ENCODE measurements around the gene CNDP1. TPM values are rescaled to one million over a fixed set of nuclear protein-coding genes. Genes with fewer than 3 reads are reported as not detected.

CNDP1 gene
- total RNA-seq, 1 experiment from 2014 or later, result not detected

GRCh38 chr18:74507097-74507881 is 27.0 kb upstream of the CNDP1 start:
- H3K27ac Mint-ChIP-seq (ENCODE audit: low read depth, unreplicated experiment), result peak overlapping the region; percentile 55
- no peaks in the 10 kb centered on the region for H3K9me3 Mint-ChIP-seq (ENCODE audit: unreplicated experiment)
- no peak for DNase-seq (ENCODE audit: unreplicated experiment)
- CTCF ChIA-PET, result no interaction called here
- no peak for TF ChIP-seq CTCF (IDR thresholded peaks at IDR 0.05; ENCODE audit: unreplicated experiment)
- peaks cover 84% of the 10 kb centered on the region for H3K36me3 Mint-ChIP-seq (ENCODE audit: insufficient read depth, unreplicated experiment)
- no peaks in the 10 kb centered on the region for H3K27me3 Mint-ChIP-seq (ENCODE audit: insufficient read depth, unreplicated experiment)
- POLR2A ChIA-PET, result interaction anchor here (2.9 kb wide), 1 partner anchor 12 kb away, joined by 8 read pairs; the partner anchor contains the start of gene CNDP2
- no peaks in the 10 kb centered on the region for H3K4me1 Mint-ChIP-seq (ENCODE audit: insufficient read depth, unreplicated experiment)
- intact Hi-C loops (cut with micrococcal nuclease), result no loop called here
- H3K4me3 Mint-ChIP-seq (ENCODE audit: unreplicated experiment), result no peak overlapping the region
- BruUV-seq (replicated peaks), result no TSS peak

GRCh38 chr18:74507927-74508326 is 26.4 kb upstream of the CNDP1 start:
- TF ChIP-seq CTCF (IDR thresholded peaks at IDR 0.05; ENCODE audit: unreplicated experiment), result no peak
- intact Hi-C loops (cut with micrococcal nuclease), result no loop called here
- no TSS peak for BruUV-seq (replicated peaks)

GRCh38 chr18:74508366-74508765 is 25.9 kb upstream of the CNDP1 start:
- no peak for TF ChIP-seq CTCF (IDR thresholded peaks at IDR 0.05; ENCODE audit: unreplicated experiment)
- ChIA-PET CTCF (interaction anchor here (0.9 kb wide), 1 partner anchor 15 kb away, joined by 3 read pairs; no protein-coding TSS in a partner anchor), POLR2A (no interaction called here)
- H3K4me1 Mint-ChIP-seq (ENCODE audit: insufficient read depth, unreplicated experiment), result no peaks in the 10 kb centered on the region
- H3K4me3 Mint-ChIP-seq (ENCODE audit: unreplicated experiment), result no peak overlapping the region
- H3K27ac Mint-ChIP-seq (ENCODE audit: low read depth, unreplicated experiment), result no peak overlapping the region
- peaks cover 79% of the 10 kb centered on the region for H3K36me3 Mint-ChIP-seq (ENCODE audit: insufficient read depth, unreplicated experiment)
- no peak for DNase-seq (ENCODE audit: unreplicated experiment)
- H3K27me3 Mint-ChIP-seq (ENCODE audit: insufficient read depth, unreplicated experiment), result no peaks in the 10 kb centered on the region
- BruUV-seq (replicated peaks), result no TSS peak
- no peaks in the 10 kb centered on the region for H3K9me3 Mint-ChIP-seq (ENCODE audit: unreplicated experiment)
- intact Hi-C loops (cut with micrococcal nuclease), result no loop called here

More at GRCh38 chr18:74507927-74508326, 26.4 kb upstream of the CNDP1 start:
- Mint-ChIP-seq H3K27me3 (ENCODE audit: insufficient read depth, unreplicated experiment) (no peaks in the 10 kb centered on the region), H3K36me3 (ENCODE audit: insufficient read depth, unreplicated experiment) (peaks cover 84% of the 10 kb centered on the region), H3K9me3 (ENCODE audit: unreplicated experiment) (no peaks in the 10 kb centered on the region), H3K4me3 (ENCODE audit: unreplicated experiment) (no peak overlapping the region), H3K4me1 (ENCODE audit: insufficient read depth, unreplicated experiment) (no peaks in the 10 kb centered on the region), H3K27ac (ENCODE audit: low read depth, unreplicated experiment) (no peak overlapping the region)
- ChIA-PET POLR2A (interaction anchor here (2.9 kb wide), 1 partner anchor 12 kb away, joined by 8 read pairs; the partner anchor contains the start of gene CNDP2), CTCF (interaction anchor here (0.9 kb wide), 1 partner anchor 15 kb away, joined by 3 read pairs; no protein-coding TSS in a partner anchor)
- no peak for DNase-seq (ENCODE audit: unreplicated experiment)

GRCh38 chr18:74508821-74509225 is 25.5 kb upstream of the CNDP1 start:
- Mint-ChIP-seq H3K27ac (ENCODE audit: low read depth, unreplicated experiment) (no peak overlapping the region), H3K27me3 (ENCODE audit: insufficient read depth, unreplicated experiment) (no peaks in the 10 kb centered on the region), H3K36me3 (ENCODE audit: insufficient read depth, unreplicated experiment) (peaks cover 80% of the 10 kb centered on the region), H3K4me1 (ENCODE audit: insufficient read depth, unreplicated experiment) (no peaks in the 10 kb centered on the region), H3K9me3 (ENCODE audit: unreplicated experiment) (no peaks in the 10 kb centered on the region), H3K4me3 (ENCODE audit: unreplicated experiment) (no peak overlapping the region)
- BruUV-seq (replicated peaks), result no TSS peak
- ChIA-PET CTCF (interaction anchor here (0.8 to 1.1 kb wide), 3 partner anchors 13 to 39 kb away, joined by 3 read pairs; no protein-coding TSS in a partner anchor), POLR2A (no interaction called here)
- no peak for DNase-seq (ENCODE audit: unreplicated experiment)
- no peak for TF ChIP-seq CTCF (IDR thresholded peaks at IDR 0.05; ENCODE audit: unreplicated experiment)
- intact Hi-C loops (cut with micrococcal nuclease), result no loop called here

Measured in MCF 10A (cell line).